ENCODE data around the gene KDM3B. TPM values are rescaled to one million over a fixed set of nuclear protein-coding genes. Genes with fewer than 3 reads are reported as not detected.

The KDM3B gene
- total and polyA plus RNA-seq, 12 donors: 23.2 to 68.4 (median 49.4) TPM

DNA sequence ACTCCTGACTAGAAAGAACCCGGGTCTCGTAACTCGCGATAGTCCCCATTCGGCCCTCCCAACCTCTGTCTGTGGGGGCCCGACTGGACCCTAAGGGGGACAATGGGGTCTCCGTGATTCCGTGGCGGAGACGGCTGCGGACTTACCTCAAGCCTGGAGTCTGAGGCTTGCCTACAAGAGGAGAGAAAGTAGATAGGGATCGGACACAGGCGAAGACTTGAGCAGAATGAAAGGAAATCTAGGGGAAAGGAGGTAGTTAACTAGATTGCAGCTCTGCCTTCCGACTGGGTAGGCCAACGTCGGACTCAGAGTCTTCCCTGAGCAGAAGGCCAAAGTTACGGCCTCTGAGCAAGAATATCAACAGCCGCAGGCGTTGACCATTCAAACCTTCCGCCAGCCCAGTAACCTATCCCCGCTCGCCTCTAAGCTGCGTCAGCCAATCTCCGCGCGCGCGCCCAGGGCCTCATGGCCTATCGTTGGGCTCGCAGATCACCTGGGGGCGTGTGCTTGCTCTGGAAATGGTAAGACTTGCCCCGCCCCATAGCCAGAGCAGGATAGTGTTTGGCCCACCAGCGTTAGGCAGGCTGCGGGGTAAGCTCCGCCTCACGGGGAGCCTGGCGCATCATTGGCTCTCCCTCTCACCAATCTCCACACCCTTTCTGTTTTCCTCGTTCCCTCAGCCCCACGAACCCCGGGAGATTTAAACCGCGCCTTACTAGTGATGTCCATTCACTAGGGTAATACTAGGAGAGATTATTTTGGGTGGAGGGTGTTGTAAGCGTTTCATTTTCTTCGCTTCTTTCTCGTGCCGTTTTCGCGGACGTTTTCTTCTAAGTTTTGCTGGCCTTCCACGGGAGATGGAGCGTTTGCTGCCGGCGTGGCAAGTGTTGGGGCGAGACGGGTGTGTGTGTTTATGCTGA, 20.8 kb upstream of the KDM3B start, which contains the start of gene CDC25C:
CDC25C (minus strand) TSS at position 356 of the 920 bp plus-strand sequence. CDS start 624 bp downstream, outside the sequence.
- Histone ChIP-seq H3K36me3 (replicated peaks in 1 of 2) (no peaks in the 10 kb centered on the region), H3K27me3 (no peaks in the 10 kb centered on the region), H3K4me1 (replicated peaks in 1 of 2) (peaks cover 0 to 13% of the 10 kb centered on the region in 2 donors), H3K27ac (no peak within 1 kb of the TSS), H3K9me3 (replicated peaks in 1 of 3) (no peaks in the 10 kb centered on the region), H3K4me3 (peak within 1 kb of the TSS in 2 of 4 donors; percentile 18 to 50)
- WGBS, 4 donors: 0 to 1% (median 0%) methylated on average over 39 to 55 of the region's 55 CpGs
- peak; percentile 97 to 100 (median 99) for DNase-seq
- intact Hi-C loops (cut with DNase I): no loop called here
- TF ChIP-seq, protein P1, sequence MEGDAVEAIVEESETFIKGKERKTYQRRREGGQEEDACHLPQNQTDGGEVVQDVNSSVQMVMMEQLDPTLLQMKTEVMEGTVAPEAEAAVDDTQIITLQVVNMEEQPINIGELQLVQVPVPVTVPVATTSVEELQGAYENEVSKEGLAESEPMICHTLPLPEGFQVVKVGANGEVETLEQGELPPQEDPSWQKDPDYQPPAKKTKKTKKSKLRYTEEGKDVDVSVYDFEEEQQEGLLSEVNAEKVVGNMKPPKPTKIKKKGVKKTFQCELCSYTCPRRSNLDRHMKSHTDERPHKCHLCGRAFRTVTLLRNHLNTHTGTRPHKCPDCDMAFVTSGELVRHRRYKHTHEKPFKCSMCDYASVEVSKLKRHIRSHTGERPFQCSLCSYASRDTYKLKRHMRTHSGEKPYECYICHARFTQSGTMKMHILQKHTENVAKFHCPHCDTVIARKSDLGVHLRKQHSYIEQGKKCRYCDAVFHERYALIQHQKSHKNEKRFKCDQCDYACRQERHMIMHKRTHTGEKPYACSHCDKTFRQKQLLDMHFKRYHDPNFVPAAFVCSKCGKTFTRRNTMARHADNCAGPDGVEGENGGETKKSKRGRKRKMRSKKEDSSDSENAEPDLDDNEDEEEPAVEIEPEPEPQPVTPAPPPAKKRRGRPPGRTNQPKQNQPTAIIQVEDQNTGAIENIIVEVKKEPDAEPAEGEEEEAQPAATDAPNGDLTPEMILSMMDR (IDR thresholded peaks at IDR 0.05): no peak
- TF ChIP-seq POLR2A (IDR thresholded peaks at IDR 0.05): peak in 1 of 2 donors; percentile 4

GRCh38 chr5:138334867-138335447, 17.5 kb upstream of the KDM3B start:
- H3K9me3 ChIP-seq (replicated peaks in 1 of 3): no peaks in the 10 kb centered on the region
- TF ChIP-seq POLR2A (IDR thresholded peaks at IDR 0.05): no peak
- TF ChIP-seq, protein P1 (IDR thresholded peaks at IDR 0.05): no peak
- peak overlapping the region in 2 of 5 donors; percentile 21 to 26 for H3K27ac ChIP-seq
- DNase-seq: peak; percentile 53 to 77 (median 66)
- intact Hi-C loops (cut with DNase I): no loop called here
- H3K4me1 ChIP-seq (replicated peaks in 1 of 2): peaks cover 17 to 22% of the 10 kb centered on the region in 2 donors
- H3K27me3 ChIP-seq: no peaks in the 10 kb centered on the region
- H3K36me3 ChIP-seq (replicated peaks in 1 of 2): no peaks in the 10 kb centered on the region
- H3K4me3 ChIP-seq: no peak overlapping the region
- WGBS, 4 donors: 38 to 64% (median 49%) methylated on average over 1 to 3 of the region's 3 CpGs

DNA sequence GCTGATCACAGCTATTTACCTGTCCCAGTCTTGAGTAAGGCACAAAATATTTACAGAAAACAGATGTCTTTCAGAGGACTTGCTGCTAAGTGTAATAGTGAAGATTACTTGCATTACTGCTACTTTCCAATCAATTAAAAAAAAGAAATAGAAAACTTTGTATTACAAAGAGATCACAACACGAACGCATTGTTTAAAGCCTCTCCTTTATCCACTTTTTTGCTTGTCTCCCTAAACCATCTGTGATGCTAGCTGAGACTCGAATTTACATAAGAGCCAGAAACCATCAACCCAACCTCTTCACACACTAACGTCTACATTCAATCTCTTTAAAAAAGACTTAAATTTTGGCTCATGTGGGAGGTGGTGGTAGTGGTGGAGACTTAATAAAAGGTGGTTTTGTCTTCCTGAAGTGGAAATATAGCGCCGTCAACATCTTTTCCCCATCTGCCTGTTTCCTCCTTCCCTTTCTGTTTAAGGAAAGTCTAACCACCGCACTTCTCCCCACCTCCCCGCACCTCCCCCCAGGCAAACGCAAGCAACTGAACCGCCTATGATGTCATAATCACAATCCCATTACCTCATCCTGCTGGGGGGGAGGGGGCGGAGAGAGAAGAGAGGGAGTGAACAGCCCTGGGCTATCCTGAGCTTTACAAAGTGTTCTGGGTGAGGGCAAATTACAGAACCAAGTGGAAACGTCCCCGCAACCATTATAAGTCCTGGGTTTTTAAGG, 15.4 kb upstream of the KDM3B start:
- H3K36me3 ChIP-seq (replicated peaks in 1 of 2): peaks cover 0 to 12% of the 10 kb centered on the region in 2 donors
- H3K27me3 ChIP-seq: no peaks in the 10 kb centered on the region
- H3K4me1 ChIP-seq (replicated peaks in 1 of 2): peaks cover 20 to 31% of the 10 kb centered on the region in 2 donors
- peak overlapping the region; percentile 84 to 98 (median 92) for H3K27ac ChIP-seq
- peak overlapping the region in 3 of 4 donors; percentile 23 to 95 (median 93) for H3K4me3 ChIP-seq
- intact Hi-C loops (cut with DNase I): no loop called here
- WGBS, 4 donors: 25 to 26% (median 26%) methylated on average over 13 of the region's 13 CpGs
- H3K9me3 ChIP-seq (replicated peaks in 1 of 3): no peaks in the 10 kb centered on the region
- no peak for TF ChIP-seq POLR2A (IDR thresholded peaks at IDR 0.05)
- TF ChIP-seq, protein P1 (IDR thresholded peaks at IDR 0.05): no peak
- peak in 6 of 7 donors; percentile 72 to 92 (median 80) for DNase-seq

Measured in adrenal gland (tissue), 12 donors.